ENCODE data around the gene BARD1. TPM values are rescaled to one million over a fixed set of nuclear protein-coding genes. Genes with fewer than 3 reads are reported as not detected.

BARD1 gene
- total RNA-seq, 1 experiment from 2014 or later = 26.1 TPM

DNA sequence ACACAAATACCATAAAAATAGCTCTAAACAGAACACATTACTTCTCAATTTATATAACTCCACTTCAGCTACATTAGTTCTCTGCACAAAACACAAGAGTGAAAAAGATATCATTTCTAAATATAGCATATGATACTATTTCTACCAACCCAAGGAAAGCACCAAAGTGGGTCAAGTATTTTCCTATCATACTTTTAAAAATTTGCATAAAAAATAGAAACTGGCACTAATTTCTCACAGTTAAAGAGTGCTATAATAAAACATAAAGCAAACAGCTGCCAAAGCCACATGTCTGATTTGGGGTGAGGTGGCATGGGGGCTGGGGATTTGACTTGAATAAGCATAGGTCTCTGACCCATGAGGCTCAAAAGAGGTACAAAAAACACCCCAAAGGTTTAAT lies 61.5 kb downstream of the BARD1 start:
- TF ChIP-seq, protein P1, sequence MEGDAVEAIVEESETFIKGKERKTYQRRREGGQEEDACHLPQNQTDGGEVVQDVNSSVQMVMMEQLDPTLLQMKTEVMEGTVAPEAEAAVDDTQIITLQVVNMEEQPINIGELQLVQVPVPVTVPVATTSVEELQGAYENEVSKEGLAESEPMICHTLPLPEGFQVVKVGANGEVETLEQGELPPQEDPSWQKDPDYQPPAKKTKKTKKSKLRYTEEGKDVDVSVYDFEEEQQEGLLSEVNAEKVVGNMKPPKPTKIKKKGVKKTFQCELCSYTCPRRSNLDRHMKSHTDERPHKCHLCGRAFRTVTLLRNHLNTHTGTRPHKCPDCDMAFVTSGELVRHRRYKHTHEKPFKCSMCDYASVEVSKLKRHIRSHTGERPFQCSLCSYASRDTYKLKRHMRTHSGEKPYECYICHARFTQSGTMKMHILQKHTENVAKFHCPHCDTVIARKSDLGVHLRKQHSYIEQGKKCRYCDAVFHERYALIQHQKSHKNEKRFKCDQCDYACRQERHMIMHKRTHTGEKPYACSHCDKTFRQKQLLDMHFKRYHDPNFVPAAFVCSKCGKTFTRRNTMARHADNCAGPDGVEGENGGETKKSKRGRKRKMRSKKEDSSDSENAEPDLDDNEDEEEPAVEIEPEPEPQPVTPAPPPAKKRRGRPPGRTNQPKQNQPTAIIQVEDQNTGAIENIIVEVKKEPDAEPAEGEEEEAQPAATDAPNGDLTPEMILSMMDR (IDR thresholded peaks at IDR 0.05; ENCODE audit: insufficient read depth in 1 of 2, low read depth in 1 of 2, low read length in 1 of 2, severe bottlenecking in 1 of 2, unreplicated experiment in 1 of 2) = no peak
- Mint-ChIP-seq H3K9me3 (ENCODE audit: unreplicated experiment) (no peaks in the 10 kb centered on the region), H3K36me3 (ENCODE audit: insufficient read depth, unreplicated experiment) (peaks cover 32% of the 10 kb centered on the region), H3K4me1 (ENCODE audit: low read depth, unreplicated experiment) (peaks cover 6% of the 10 kb centered on the region), H3K27ac (ENCODE audit: unreplicated experiment) (no peak overlapping the region), H3K27me3 (ENCODE audit: insufficient read depth, unreplicated experiment) (no peaks in the 10 kb centered on the region), H3K4me3 (ENCODE audit: unreplicated experiment) (no peak overlapping the region)
- Histone ChIP-seq H3K9me3 (no peaks in the 10 kb centered on the region), H3K4me3 (ENCODE audit: low read depth, low read length) (no peak overlapping the region), H3K27me3 (replicated peaks; ENCODE audit: control insufficient read depth, insufficient read depth, low read length) (no peaks in the 10 kb centered on the region), H3K4me1 (no peaks in the 10 kb centered on the region), H3K36me3 (ENCODE audit: control insufficient read depth, insufficient read depth, low read length) (no peaks in the 10 kb centered on the region; the same call in 1 of the 2 replicates)
- ChIA-PET CTCF (no interaction called here), POLR2A (no interaction called here)
- intact Hi-C loops (cut with micrococcal nuclease; ENCODE audit: unreplicated experiment) = no loop called here
- no TSS peak for BruUV-seq (replicated peaks)
- DNase-seq = no peak

DNA sequence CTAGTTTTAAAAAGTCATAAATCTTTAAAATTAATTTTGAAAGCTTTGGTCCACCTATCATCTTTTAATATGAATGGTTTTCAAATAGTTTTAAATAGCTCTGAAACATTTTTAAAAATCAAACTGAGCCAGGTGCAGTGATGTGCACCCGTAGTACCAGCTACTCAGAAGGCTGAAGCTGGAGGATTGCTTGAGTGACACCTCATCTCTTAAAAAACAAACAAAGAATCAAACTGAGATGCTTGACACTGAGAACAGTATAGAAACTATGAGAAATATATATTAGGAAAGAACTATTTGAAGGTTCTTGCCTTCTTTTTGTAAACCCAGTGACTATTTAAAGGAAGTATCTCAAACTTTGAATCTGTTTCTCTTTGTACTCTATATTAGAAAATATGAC lies 67.4 kb downstream of the BARD1 start:
- H3K27ac Mint-ChIP-seq (ENCODE audit: unreplicated experiment) = no peak overlapping the region
- DNase-seq = no peak

DNA sequence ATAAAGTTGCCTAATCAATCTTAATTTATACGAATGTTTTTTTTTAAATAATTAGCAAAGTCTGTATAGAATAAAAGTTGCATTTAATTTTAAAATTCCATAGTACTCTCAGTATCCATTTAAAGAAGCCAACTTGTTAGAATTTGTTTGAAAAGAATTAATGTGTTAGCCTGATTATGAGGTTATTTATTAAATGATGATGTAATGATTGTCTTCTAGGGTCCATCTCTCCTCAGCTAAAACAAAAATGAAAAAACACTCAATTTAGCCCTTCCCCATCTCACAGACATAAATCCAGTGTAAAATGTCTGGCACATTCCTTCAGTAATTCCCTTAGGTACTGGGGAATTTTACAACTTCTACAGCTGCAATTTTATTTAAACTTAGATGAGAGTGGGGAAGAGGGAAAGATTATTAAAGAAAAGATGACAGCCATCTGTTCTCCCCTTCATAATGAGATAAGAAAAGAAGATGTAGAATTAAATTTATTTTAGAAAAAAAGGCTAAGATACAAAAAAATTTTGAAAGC lies 68.6 kb downstream of the BARD1 start:
- no peaks in the 10 kb centered on the region for H3K4me1 ChIP-seq
- ChIA-PET CTCF (no interaction called here), POLR2A (no interaction called here)
- H3K9me3 ChIP-seq = no peaks in the 10 kb centered on the region
- no peak for DNase-seq
- Mint-ChIP-seq H3K4me1 (ENCODE audit: low read depth, unreplicated experiment) (no peaks in the 10 kb centered on the region), H3K27me3 (ENCODE audit: insufficient read depth, unreplicated experiment) (no peaks in the 10 kb centered on the region), H3K27ac (ENCODE audit: unreplicated experiment) (no peak overlapping the region), H3K36me3 (ENCODE audit: insufficient read depth, unreplicated experiment) (peaks cover 19% of the 10 kb centered on the region), H3K9me3 (ENCODE audit: unreplicated experiment) (no peaks in the 10 kb centered on the region), H3K4me3 (ENCODE audit: unreplicated experiment) (no peak overlapping the region)
- H3K27me3 ChIP-seq (replicated peaks; ENCODE audit: control insufficient read depth, insufficient read depth, low read length) = no peaks in the 10 kb centered on the region
- no TSS peak for BruUV-seq (replicated peaks)
- TF ChIP-seq, protein P1 (IDR thresholded peaks at IDR 0.05; ENCODE audit: insufficient read depth in 1 of 2, low read depth in 1 of 2, low read length in 1 of 2, severe bottlenecking in 1 of 2, unreplicated experiment in 1 of 2) = no peak
- no peaks in the 10 kb centered on the region for H3K36me3 ChIP-seq (ENCODE audit: control insufficient read depth, insufficient read depth, low read length)
- intact Hi-C loops (cut with micrococcal nuclease; ENCODE audit: unreplicated experiment) = no loop called here
- no peak overlapping the region for H3K4me3 ChIP-seq (ENCODE audit: low read depth, low read length)

More for the DNA sequence above, 67.4 kb downstream of the BARD1 start:
- Histone ChIP-seq H3K4me1 (no peaks in the 10 kb centered on the region), H3K9me3 (no peaks in the 10 kb centered on the region), H3K4me3 (ENCODE audit: low read depth, low read length) (no peak overlapping the region), H3K27me3 (replicated peaks; ENCODE audit: control insufficient read depth, insufficient read depth, low read length) (no peaks in the 10 kb centered on the region), H3K36me3 (ENCODE audit: control insufficient read depth, insufficient read depth, low read length) (no peaks in the 10 kb centered on the region)
- POLR2A ChIA-PET = no interaction called here
- Mint-ChIP-seq H3K4me1 (ENCODE audit: low read depth, unreplicated experiment) (no peaks in the 10 kb centered on the region), H3K27me3 (ENCODE audit: insufficient read depth, unreplicated experiment) (no peaks in the 10 kb centered on the region), H3K9me3 (ENCODE audit: unreplicated experiment) (no peaks in the 10 kb centered on the region), H3K4me3 (ENCODE audit: unreplicated experiment) (no peak overlapping the region), H3K36me3 (ENCODE audit: insufficient read depth, unreplicated experiment) (peaks cover 15% of the 10 kb centered on the region)
- intact Hi-C loops (cut with micrococcal nuclease; ENCODE audit: unreplicated experiment) = no loop called here
- TF ChIP-seq, protein P1 (IDR thresholded peaks at IDR 0.05; ENCODE audit: insufficient read depth in 1 of 2, low read depth in 1 of 2, low read length in 1 of 2, severe bottlenecking in 1 of 2, unreplicated experiment in 1 of 2) = no peak
- CTCF ChIA-PET = no interaction called here
- no TSS peak for BruUV-seq (replicated peaks)
